Measurements from ENCODE around the gene SRPK2. TPM values are rescaled to one million over a fixed set of nuclear protein-coding genes. Genes with fewer than 3 reads are reported as not detected.

Gene SRPK2
- total RNA-seq, 1 experiment from 2014 or later, result 58.2 TPM

DNA sequence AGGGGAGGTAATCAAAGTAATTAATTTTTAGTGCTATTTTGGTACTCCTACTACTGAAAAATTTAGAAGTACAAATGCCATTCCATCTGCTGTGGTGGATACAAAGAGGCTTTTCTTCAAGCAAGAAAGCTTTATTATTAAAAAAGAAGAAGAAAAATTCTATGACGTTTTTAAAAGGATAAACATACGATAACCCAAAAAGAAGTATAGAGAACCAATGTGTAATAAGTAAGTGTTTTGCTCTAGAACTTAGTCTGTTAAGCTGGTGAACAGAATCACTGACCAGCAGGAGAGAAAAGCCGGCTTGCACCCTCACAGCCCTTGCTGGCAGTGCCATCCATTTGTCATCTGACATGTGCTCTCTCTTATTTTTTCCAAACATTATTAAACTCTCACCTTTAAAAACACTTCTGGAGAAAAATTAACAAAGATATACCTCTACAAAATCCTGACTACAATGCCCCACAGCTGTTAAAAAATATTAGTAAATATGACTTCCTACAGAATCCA lies 81.5 kb downstream of the SRPK2 start:
- no peak for DNase-seq (ENCODE audit: low read depth, low spot score)
- no peak for ATAC-seq
- BruUV-seq (replicated peaks), result no TSS peak
- H3K9me3 ChIP-seq (ENCODE audit: control insufficient read depth, insufficient read depth, low read depth, low read length), result no peaks in the 10 kb centered on the region; the same call in 1 of the 2 replicates
- intact Hi-C loops (cut with micrococcal nuclease; ENCODE audit: unreplicated experiment) (no loop called here), in situ Hi-C loops (cut with HindIII; ENCODE audit: low pct_unique_long_range_greater_than_20kb, low sequenced_read_pairs) (no loop called here)
- H3K4me1 ChIP-seq (ENCODE audit: control insufficient read depth, insufficient read depth, low read length), result peaks cover 55% of the 10 kb centered on the region
- H3K27ac ChIP-seq (ENCODE audit: low read length), result peak overlapping the region; percentile 68
- no peak overlapping the region for H3K4me3 ChIP-seq (ENCODE audit: low read depth in 2 of 2, low read length in 2 of 2)
- TF ChIP-seq, protein P1, sequence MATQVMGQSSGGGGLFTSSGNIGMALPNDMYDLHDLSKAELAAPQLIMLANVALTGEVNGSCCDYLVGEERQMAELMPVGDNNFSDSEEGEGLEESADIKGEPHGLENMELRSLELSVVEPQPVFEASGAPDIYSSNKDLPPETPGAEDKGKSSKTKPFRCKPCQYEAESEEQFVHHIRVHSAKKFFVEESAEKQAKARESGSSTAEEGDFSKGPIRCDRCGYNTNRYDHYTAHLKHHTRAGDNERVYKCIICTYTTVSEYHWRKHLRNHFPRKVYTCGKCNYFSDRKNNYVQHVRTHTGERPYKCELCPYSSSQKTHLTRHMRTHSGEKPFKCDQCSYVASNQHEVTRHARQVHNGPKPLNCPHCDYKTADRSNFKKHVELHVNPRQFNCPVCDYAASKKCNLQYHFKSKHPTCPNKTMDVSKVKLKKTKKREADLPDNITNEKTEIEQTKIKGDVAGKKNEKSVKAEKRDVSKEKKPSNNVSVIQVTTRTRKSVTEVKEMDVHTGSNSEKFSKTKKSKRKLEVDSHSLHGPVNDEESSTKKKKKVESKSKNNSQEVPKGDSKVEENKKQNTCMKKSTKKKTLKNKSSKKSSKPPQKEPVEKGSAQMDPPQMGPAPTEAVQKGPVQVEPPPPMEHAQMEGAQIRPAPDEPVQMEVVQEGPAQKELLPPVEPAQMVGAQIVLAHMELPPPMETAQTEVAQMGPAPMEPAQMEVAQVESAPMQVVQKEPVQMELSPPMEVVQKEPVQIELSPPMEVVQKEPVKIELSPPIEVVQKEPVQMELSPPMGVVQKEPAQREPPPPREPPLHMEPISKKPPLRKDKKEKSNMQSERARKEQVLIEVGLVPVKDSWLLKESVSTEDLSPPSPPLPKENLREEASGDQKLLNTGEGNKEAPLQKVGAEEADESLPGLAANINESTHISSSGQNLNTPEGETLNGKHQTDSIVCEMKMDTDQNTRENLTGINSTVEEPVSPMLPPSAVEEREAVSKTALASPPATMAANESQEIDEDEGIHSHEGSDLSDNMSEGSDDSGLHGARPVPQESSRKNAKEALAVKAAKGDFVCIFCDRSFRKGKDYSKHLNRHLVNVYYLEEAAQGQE (IDR thresholded peaks at IDR 0.05; ENCODE audit: insufficient read depth in 1 of 2, low read depth in 2 of 2, low read length in 1 of 2), result no peak
- TF ChIP-seq, protein P2, sequence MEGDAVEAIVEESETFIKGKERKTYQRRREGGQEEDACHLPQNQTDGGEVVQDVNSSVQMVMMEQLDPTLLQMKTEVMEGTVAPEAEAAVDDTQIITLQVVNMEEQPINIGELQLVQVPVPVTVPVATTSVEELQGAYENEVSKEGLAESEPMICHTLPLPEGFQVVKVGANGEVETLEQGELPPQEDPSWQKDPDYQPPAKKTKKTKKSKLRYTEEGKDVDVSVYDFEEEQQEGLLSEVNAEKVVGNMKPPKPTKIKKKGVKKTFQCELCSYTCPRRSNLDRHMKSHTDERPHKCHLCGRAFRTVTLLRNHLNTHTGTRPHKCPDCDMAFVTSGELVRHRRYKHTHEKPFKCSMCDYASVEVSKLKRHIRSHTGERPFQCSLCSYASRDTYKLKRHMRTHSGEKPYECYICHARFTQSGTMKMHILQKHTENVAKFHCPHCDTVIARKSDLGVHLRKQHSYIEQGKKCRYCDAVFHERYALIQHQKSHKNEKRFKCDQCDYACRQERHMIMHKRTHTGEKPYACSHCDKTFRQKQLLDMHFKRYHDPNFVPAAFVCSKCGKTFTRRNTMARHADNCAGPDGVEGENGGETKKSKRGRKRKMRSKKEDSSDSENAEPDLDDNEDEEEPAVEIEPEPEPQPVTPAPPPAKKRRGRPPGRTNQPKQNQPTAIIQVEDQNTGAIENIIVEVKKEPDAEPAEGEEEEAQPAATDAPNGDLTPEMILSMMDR (IDR thresholded peaks at IDR 0.05), result no peak
- no peak for TF ChIP-seq SIN3A (IDR thresholded peaks at IDR 0.05; ENCODE audit: borderline replicate concordance, insufficient read depth, low read depth, low read length)
- TF ChIP-seq TCF7L2 (IDR thresholded peaks at IDR 0.05; ENCODE audit: low read depth, low read length), result no peak
- TF ChIP-seq POLR2AphosphoS5 (IDR thresholded peaks at IDR 0.05; ENCODE audit: low read depth, low read length), result no peak
- no peaks in the 10 kb centered on the region for H3K36me3 ChIP-seq (ENCODE audit: control insufficient read depth, insufficient read depth, low read length)
- CTCF ChIA-PET, result no interaction called here
- no peaks in the 10 kb centered on the region for H3K27me3 ChIP-seq (ENCODE audit: control insufficient read depth, insufficient read depth, low read length)
- POLR2A ChIA-PET, result no interaction called here

DNA sequence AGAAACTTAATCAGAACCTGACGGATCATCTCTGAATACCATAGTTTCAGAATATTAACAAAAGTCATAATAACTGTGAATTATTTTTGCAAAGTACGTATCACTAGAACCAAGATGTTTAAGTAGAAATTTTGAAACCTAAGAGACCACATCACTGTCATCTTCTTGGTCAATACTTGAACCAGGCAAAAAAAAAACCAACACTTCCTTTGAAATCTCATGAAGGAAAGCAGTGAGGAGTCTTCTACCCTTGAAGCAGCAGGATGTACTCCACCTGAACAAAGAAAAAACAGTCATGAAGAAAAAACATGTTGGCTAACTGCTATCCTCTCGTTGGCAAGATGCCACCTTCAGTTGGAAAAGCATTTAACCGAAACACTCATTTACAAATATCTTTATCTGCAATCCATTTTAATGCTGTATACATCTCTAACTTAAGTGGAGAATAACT lies 82.4 kb downstream of the SRPK2 start:
- in situ Hi-C loops (cut with HindIII; ENCODE audit: low pct_unique_long_range_greater_than_20kb, low sequenced_read_pairs), result no loop called here
- ATAC-seq (no peak), DNase-seq (ENCODE audit: low read depth, low spot score) (no peak)
- H3K4me3 ChIP-seq (ENCODE audit: low read depth in 2 of 2, low read length in 2 of 2), result no peak overlapping the region
- peak overlapping the region; percentile 68 for H3K27ac ChIP-seq (ENCODE audit: low read length)
- TF ChIP-seq, protein P2 (IDR thresholded peaks at IDR 0.05), result no peak
- TF ChIP-seq, protein P1 (IDR thresholded peaks at IDR 0.05; ENCODE audit: insufficient read depth in 1 of 2, low read depth in 2 of 2, low read length in 1 of 2), result no peak
- TF ChIP-seq SIN3A (IDR thresholded peaks at IDR 0.05; ENCODE audit: borderline replicate concordance, insufficient read depth, low read depth, low read length), result no peak
- TF ChIP-seq TCF7L2 (IDR thresholded peaks at IDR 0.05; ENCODE audit: low read depth, low read length), result no peak
- no peak for TF ChIP-seq POLR2AphosphoS5 (IDR thresholded peaks at IDR 0.05; ENCODE audit: low read depth, low read length)
- intact Hi-C loops (cut with micrococcal nuclease; ENCODE audit: unreplicated experiment), result no loop called here
- H3K36me3 ChIP-seq (ENCODE audit: control insufficient read depth, insufficient read depth, low read length), result no peaks in the 10 kb centered on the region
- no TSS peak for BruUV-seq (replicated peaks)
- H3K9me3 ChIP-seq (ENCODE audit: control insufficient read depth, insufficient read depth, low read depth, low read length), result no peaks in the 10 kb centered on the region; the same call in 1 of the 2 replicates
- peaks cover 55% of the 10 kb centered on the region for H3K4me1 ChIP-seq (ENCODE audit: control insufficient read depth, insufficient read depth, low read length)
- POLR2A ChIA-PET, result no interaction called here
- H3K27me3 ChIP-seq (ENCODE audit: control insufficient read depth, insufficient read depth, low read length), result no peaks in the 10 kb centered on the region
- CTCF ChIA-PET, result no interaction called here
